HG02870 (cell line): Measurements from ENCODE around the gene PCSK1.
"Not testable (repeated sequence)": the region's sequence is repeated elsewhere in the genome, so short reads cannot be mapped to it uniquely, and the experiment has no call there.

Source experiments
- ATAC-seq: cut with Tn5 transposase; IDR thresholded peaks from one replicate; pipeline ENCODE4 v1.9.1; 2021; ENCODE audit warnings: mild to moderate bottlenecking, moderate library complexity; ENCODE audit not compliant: unreplicated experiment

PCSK1 gene

DNA sequence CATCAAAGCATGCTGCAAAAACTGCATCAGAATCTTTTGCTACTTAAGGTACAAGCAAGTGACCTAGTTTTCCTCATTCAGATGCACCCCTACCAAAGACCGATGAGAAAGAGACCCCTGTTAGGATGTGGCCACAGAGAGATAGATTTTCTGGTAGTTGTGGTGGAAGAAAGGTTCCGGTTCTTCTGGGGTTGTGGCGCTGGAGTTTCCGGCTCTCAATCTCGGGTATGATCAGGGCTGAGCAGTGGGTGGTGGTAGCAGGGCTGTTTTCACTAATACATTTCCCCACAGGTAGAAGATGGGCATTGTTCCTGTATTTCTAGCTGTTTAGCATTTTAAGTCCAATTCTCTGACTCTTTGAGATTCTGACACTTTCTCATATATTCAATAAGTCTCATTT is 58.4 kb downstream of the PCSK1 start:
- no peak for ATAC-seq

- ATAC-seq = no peak
These were observed 59.7 kb downstream of the PCSK1 start for GRCh38 chr5:96373381-96373733.

DNA sequence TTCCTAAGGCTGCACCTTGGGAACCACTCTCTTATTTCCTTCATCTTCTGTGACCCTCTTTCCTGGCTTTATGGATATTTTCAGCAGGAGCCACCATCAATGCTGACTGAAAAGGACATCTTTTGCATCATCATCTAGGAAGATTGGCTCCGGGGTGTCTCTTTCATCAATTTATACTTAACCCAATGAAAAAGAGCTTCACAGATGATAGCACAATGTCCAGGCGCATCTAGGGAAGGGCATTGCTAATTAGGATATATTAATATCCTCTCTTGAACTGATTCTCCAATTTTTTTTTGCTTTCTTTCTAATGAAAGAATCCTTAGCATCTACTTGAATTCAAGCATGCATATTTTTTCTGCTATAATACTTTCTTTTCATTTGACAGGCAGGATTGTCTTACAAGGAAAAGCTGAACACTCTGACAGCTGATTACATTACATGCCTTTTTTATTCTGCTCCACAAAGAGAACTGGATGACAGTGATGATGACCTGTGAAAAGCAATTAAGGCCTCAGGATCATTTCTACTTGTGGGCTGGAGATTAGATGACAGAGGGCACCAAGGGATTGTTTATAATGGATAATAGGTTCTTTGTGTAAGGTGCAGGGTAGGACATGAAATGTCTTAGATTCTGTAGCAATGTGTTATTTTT is 60.2 kb downstream of the PCSK1 start:
- no peak for ATAC-seq

DNA sequence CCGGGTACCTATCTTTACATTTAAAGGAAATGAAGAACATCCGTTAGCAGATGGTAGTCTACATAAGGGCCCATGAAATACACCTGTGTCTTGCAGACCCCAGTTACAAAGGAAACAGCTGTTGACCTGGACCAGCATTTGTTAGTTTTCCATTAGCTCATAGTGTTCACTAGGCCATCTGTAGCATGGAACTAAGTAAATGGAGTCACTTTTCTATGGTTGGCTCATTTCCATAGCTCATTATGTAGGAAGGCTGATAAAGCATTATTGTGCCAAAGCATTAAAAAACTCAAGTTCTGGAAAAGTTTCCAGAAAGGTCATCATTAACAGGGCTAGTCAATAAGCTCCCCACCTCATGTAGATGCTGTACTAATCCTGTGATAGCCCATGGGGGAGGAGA is 62.1 kb downstream of the PCSK1 start:
- ATAC-seq = no peak

DNA sequence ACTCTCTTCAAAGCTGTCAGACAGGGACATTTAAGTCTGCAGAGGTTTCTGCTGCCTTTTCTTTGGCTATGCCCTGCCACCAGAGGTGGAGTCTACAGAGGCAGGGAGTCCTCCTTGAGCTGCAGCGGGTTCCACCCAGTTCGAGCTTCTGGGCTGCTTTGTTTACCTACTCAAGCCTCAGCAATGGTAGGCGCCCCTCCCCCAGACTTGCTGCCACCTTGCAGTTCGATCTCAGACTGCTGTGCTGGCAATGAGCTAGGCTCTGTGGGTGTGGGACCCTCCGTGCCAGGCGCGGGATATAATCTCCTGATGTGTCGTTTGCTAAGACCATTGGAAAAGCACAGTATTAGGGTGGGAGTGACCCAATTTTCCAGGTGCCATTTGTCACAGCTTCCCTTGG is 65.7 kb downstream of the PCSK1 start:
- not testable (repeated sequence) for ATAC-seq

DNA sequence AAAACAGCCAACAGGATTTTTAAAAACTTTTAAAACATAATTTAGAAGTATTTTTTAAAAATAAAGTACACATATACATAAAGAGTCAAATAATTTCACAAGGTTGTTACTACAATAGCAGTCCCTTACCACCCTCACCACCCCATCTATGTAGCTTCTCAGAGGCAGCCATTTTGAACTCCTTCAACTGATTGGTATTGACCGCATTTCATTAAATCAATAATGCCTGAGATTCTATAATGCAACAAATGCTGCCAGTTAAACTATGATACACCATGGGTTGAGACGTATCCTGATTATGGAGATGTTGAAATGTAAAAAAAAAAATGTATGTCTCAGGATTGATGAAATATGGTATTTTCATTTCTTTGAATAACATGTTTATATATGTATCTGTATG is 78.8 kb downstream of the PCSK1 start:
- no peak for ATAC-seq

DNA sequence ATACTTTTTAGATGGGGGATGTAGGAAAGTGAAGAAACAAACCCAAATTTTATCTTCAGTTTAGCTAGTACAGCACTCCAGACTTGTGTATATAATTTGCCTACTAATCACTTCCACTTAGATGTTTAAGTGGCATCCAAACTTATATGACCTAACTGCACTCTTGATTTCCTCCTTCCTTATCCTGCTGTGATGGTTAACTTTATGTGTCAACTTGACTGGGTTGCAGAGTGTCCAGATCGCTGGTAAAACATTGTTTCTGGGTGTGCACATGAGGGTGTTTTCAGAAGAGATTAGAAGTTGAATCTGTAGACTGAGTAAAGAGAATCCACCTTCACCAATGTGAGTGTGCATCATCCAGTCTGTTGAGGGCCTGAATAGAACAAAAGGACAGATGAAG is 79.8 kb downstream of the PCSK1 start:
- ATAC-seq = no peak

DNA sequence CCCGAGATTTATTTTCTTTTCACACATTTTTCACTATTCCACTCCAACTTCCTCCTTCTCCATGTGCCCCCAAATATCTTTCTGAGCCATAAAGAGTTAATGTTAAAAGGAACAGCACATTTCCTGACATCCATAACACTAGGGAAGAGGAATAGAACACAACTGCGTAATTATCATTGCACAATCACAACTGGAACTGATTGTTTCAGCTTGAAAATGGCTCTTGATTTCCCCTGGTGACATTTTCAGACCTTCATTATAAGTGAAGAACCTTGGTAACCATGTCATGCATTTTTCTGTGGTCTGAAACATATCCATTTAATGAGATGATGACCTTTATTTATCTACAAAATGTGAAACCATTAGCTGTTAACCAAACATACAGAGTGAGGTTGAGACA is 82.4 kb downstream of the PCSK1 start:
- no peak for ATAC-seq

DNA sequence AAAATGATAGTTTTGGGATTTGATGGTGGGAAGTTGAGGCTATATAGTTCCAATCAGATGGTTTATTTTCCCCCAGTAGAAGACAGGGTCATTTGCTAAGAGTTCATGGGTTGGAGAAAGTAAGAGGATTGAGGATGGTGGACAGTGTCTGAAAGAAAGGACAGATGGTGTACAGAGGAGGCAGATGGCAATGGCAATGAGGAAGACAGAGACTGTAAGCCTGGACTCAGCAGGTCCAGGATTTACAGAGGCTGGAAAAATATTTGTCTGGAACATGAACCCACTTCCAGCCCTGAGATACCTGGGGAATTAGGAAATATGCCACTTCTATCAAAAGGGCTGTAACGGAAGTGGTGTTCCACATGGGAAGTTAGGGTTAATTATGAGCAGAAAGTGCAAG is 84.5 kb downstream of the PCSK1 start:
- no peak for ATAC-seq

- no peak for ATAC-seq
These were observed 85.4 kb downstream of the PCSK1 start for GRCh38 chr5:96347502-96348292.

- ATAC-seq = peak; percentile 92
These were observed 88.1 kb downstream of the PCSK1 start for GRCh38 chr5:96344678-96345577.

DNA sequence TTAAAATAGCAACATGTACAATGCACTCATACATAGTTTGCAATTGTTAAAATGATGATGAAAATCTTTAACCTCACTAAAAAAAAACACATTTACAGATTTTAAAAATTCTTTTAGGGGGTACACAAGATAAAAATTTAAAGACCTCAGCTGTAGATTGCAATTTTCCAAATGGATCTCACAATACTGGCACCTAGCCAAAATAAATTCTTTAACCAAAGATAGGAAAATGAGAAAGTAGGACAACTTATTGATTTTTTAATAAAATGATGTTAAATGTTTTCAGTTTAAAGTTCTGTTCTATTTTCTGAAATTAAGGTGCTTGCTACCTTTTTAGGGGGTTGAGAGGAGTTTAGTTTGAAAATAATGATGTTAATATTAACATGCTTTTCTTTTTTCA is 90.0 kb downstream of the PCSK1 start:
- no peak for ATAC-seq

GRCh38 chr5:96342581-96342980 is 90.5 kb downstream of the PCSK1 start:
- no peak for ATAC-seq
